ENCODE data around the gene UMODL1. TPM values are rescaled to one million over a fixed set of nuclear protein-coding genes. Genes with fewer than 3 reads are reported as not detected.

Gene UMODL1
- total and polyA plus RNA-seq, 2 of the 13 experiments (the other 11 are each of a cell fraction or from before 2014, with no cell fraction given) = not detected

DNA sequence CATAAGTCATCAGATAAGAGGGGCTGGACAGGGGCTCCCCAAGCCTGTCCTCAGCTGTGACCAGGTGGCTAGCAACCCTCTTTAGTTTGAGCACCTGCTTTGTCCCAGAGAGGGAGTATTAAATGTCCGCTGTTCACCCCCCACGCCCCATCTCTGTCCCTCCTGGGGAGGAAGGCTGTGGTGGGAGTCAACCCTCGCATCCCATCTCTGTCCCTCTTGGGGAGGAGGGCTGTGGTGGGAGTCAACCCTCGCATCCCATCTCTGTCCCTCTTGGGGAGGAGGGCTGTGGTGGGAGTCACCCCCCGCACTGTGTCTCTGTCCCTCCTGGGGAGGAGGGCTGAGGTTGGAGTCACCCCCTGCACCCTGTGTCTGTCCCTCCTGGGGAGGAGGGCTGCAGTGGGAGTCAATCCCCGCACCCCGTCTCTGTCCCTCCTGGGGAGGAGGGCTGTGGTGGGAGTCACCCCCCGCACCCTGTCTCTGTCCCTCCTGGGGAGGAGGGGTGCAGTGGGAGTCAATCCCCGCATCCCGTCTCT lies 75.2 kb downstream of the UMODL1 start:
- H3K4me2 ChIP-seq (ENCODE audit: low read depth, low read length) = no peak overlapping the region
- no peak overlapping the region for H3K4me3 ChIP-seq (replicated peaks in 1 of 3; ENCODE audit: insufficient read depth in 1 of 3, low read depth in 2 of 3, low read length in 3 of 3)
- DNase-seq (ENCODE audit: low spot score) (no peak), FAIRE-seq (no peak), ATAC-seq (no peak)
- BruUV-seq (replicated peaks) = no TSS peak
- H3K27ac ChIP-seq (ENCODE audit: extremely low read length, insufficient read depth, low read length) = no peak overlapping the region
- H3K79me2 ChIP-seq (ENCODE audit: insufficient read depth, low read length) = no peaks in the 10 kb centered on the region
- no peak overlapping the region for H3K9ac ChIP-seq (ENCODE audit: insufficient read depth, low read depth, low read length)
- TF ChIP-seq ZNF121 (CRISPR knock-in tag; IDR thresholded peaks at IDR 0.05) = no peak
- TF ChIP-seq, protein P1, sequence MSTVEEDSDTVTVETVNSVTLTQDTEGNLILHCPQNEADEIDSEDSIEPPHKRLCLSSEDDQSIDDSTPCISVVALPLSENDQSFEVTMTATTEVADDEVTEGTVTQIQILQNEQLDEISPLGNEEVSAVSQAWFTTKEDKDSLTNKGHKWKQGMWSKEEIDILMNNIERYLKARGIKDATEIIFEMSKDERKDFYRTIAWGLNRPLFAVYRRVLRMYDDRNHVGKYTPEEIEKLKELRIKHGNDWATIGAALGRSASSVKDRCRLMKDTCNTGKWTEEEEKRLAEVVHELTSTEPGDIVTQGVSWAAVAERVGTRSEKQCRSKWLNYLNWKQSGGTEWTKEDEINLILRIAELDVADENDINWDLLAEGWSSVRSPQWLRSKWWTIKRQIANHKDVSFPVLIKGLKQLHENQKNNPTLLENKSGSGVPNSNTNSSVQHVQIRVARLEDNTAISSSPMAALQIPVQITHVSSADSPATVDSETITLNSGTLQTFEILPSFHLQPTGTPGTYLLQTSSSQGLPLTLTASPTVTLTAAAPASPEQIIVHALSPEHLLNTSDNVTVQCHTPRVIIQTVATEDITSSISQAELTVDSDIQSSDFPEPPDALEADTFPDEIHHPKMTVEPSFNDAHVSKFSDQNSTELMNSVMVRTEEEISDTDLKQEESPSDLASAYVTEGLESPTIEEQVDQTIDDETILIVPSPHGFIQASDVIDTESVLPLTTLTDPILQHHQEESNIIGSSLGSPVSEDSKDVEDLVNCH (CRISPR knock-in tag; IDR thresholded peaks at IDR 0.05) = no peak
- TF ChIP-seq POLR2AphosphoS2 (IDR thresholded peaks at IDR 0.05; ENCODE audit: low read depth, low read length) = no peak
- TF ChIP-seq ZNF441 (CRISPR knock-in tag; IDR thresholded peaks at IDR 0.05; ENCODE audit: borderline replicate concordance) = no peak
- TF ChIP-seq MAFK (conservative IDR thresholded peaks at IDR 0.05 in 1 of 2, IDR thresholded peaks at IDR 0.05 in 1 of 2; ENCODE audit: low read length in 2 of 2) = no peak
- TF ChIP-seq ZNF10 (CRISPR knock-in tag; IDR thresholded peaks at IDR 0.05; ENCODE audit: borderline replicate concordance, low read depth) = no peak
- no peak for TF ChIP-seq HDAC6 (IDR thresholded peaks at IDR 0.05; ENCODE audit: low read depth, low read length)
- TF ChIP-seq MBNL3 (CRISPR knock-in tag; conservative IDR thresholded peaks at IDR 0.05) = no peak
- TF ChIP-seq, protein P2, sequence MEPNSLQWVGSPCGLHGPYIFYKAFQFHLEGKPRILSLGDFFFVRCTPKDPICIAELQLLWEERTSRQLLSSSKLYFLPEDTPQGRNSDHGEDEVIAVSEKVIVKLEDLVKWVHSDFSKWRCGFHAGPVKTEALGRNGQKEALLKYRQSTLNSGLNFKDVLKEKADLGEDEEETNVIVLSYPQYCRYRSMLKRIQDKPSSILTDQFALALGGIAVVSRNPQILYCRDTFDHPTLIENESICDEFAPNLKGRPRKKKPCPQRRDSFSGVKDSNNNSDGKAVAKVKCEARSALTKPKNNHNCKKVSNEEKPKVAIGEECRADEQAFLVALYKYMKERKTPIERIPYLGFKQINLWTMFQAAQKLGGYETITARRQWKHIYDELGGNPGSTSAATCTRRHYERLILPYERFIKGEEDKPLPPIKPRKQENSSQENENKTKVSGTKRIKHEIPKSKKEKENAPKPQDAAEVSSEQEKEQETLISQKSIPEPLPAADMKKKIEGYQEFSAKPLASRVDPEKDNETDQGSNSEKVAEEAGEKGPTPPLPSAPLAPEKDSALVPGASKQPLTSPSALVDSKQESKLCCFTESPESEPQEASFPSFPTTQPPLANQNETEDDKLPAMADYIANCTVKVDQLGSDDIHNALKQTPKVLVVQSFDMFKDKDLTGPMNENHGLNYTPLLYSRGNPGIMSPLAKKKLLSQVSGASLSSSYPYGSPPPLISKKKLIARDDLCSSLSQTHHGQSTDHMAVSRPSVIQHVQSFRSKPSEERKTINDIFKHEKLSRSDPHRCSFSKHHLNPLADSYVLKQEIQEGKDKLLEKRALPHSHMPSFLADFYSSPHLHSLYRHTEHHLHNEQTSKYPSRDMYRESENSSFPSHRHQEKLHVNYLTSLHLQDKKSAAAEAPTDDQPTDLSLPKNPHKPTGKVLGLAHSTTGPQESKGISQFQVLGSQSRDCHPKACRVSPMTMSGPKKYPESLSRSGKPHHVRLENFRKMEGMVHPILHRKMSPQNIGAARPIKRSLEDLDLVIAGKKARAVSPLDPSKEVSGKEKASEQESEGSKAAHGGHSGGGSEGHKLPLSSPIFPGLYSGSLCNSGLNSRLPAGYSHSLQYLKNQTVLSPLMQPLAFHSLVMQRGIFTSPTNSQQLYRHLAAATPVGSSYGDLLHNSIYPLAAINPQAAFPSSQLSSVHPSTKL (CRISPR knock-in tag; IDR thresholded peaks at IDR 0.05) = no peak
- no peak for TF ChIP-seq NR3C1 (CRISPR knock-in tag; IDR thresholded peaks at IDR 0.05)
- TF ChIP-seq, protein P3, sequence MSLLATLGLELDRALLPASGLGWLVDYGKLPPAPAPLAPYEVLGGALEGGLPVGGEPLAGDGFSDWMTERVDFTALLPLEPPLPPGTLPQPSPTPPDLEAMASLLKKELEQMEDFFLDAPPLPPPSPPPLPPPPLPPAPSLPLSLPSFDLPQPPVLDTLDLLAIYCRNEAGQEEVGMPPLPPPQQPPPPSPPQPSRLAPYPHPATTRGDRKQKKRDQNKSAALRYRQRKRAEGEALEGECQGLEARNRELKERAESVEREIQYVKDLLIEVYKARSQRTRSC (CRISPR knock-in tag; IDR thresholded peaks at IDR 0.05; ENCODE audit: low read depth) = no peak
- TF ChIP-seq, protein P4, sequence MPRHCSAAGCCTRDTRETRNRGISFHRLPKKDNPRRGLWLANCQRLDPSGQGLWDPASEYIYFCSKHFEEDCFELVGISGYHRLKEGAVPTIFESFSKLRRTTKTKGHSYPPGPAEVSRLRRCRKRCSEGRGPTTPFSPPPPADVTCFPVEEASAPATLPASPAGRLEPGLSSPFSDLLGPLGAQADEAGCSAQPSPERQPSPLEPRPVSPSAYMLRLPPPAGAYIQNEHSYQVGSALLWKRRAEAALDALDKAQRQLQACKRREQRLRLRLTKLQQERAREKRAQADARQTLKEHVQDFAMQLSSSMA (CRISPR knock-in tag; IDR thresholded peaks at IDR 0.05) = no peak
- no peak for TF ChIP-seq JUNB (CRISPR knock-in tag; IDR thresholded peaks at IDR 0.05; ENCODE audit: borderline replicate concordance)
- no peak for TF ChIP-seq TOPORS (CRISPR knock-in tag; IDR thresholded peaks at IDR 0.05)
- no peak for TF ChIP-seq ISL2 (CRISPR knock-in tag; IDR thresholded peaks at IDR 0.05)
- TF ChIP-seq AKAP8 (CRISPR knock-in tag; IDR thresholded peaks at IDR 0.05) = no peak
- no peak for TF ChIP-seq YY1 (IDR thresholded peaks at IDR 0.05; ENCODE audit: insufficient read depth, insufficient replicate concordance, low read depth, low read length)
- TF ChIP-seq ZIK1 (CRISPR knock-in tag; IDR thresholded peaks at IDR 0.05; ENCODE audit: borderline replicate concordance, low read depth) = no peak
- peaks cover 4 to 35% of the 10 kb centered on the region in 2 experiments; a peak in 3 of 5 replicates for H3K27me3 ChIP-seq (ENCODE audit: control insufficient read depth in 1 of 2, insufficient read depth in 2 of 2, low read length in 2 of 2)
- H2AFZ ChIP-seq (ENCODE audit: low read length) = no peak overlapping the region
- CTCF ChIA-PET (ENCODE audit: low intra/inter-chr PET ratio, low total read pairs) = interaction anchor here (1.2 to 2.6 kb wide), 3 partner anchors 113 to 303 kb away, joined by 9 to 20 read pairs (median 18); no protein-coding TSS in a partner anchor
- intact Hi-C loops (cut with micrococcal nuclease; ENCODE audit: unreplicated experiment) (no loop called here), in situ Hi-C loops (cut with HindIII; ENCODE audit: extremely low pct_ligation_motif_present, low pct_unique_long_range_greater_than_20kb) (loop anchor here (5.0 kb wide), 1 partner anchor 111 kb away; no protein-coding TSS in a partner anchor)
- no peaks in the 10 kb centered on the region for H3K36me3 ChIP-seq (replicated peaks in 1 of 2; ENCODE audit: control insufficient read depth in 1 of 2, insufficient read depth in 2 of 2, low read length in 2 of 2)
- POLR2A ChIA-PET = no interaction called here
- 67% methylated on average over 3 of the region's 10 CpGs for WGBS (ENCODE audit: low lambda C conversion rate)
- H3K9me3 ChIP-seq (ENCODE audit: low read length) = no peaks in the 10 kb centered on the region
- H3K4me1 ChIP-seq (ENCODE audit: insufficient read depth, low read length) = peaks cover 7% of the 10 kb centered on the region; the same call in 1 of the 2 replicates
- H4K20me1 ChIP-seq (ENCODE audit: insufficient read depth, low read length) = no peaks in the 10 kb centered on the region
